HEK293 (cell line): ENCODE results near the gene SLC25A19.

Experiments
- CTCF ChIA-PET: fragments of 350-600 bp; formaldehyde crosslinking; extraction: SDS; loops from one replicate; lab custom pipeline; 2021; ENCODE audit warnings: antibody characterized with exemption; lab: Yijun Ruan, JAX
- POLR2A ChIA-PET: fragments of 300-600 bp; formaldehyde crosslinking; extraction: SDS; loops from one replicate; lab custom pipeline; 2020; ENCODE audit warnings: antibody characterized with exemption, inconsistent platforms; lab: Yijun Ruan, JAX
- H3K27ac ChIP-seq: fragments of 200-500 bp; sonication (Bioruptor generic); 2 replicates; pipeline ENCODE4 v1.5.1; 2014; ENCODE audit warnings: low read depth, low read length, control low read depth, inconsistent platforms; ENCODE audit errors: extremely low read depth
- H3K36me3 ChIP-seq, 2 experiments: fragments of 200-500 bp in 1 of 2; sonication (Bioruptor generic) in 1 of 2; 1 replicate in 1 of 2; 2 replicates in 1 of 2; pipeline ENCODE4 v1.5.1; 2014 to 2017; ENCODE audit warnings: inconsistent platforms in 2 of 2, low read length in 2 of 2; ENCODE audit not compliant: control insufficient read depth in 2 of 2, insufficient read depth in 1 of 2
- H3K4me1 ChIP-seq: fragments of 200-500 bp; sonication (Bioruptor generic); 2 replicates; pipeline ENCODE4 v1.5.1; 2014; ENCODE audit warnings: mild to moderate bottlenecking, low read length, inconsistent platforms; ENCODE audit not compliant: control insufficient read depth, insufficient read depth
- H3K4me3 ChIP-seq: 2 replicates; pipeline ENCODE4 v1.5.1; 2011; ENCODE audit warnings: low read depth, mild to moderate bottlenecking, control low read depth, low read length, moderate library complexity
- H3K9me3 ChIP-seq: fragments of 200-500 bp; sonication (Bioruptor generic); 2 replicates; pipeline ENCODE4 v1.5.1; 2014; ENCODE audit warnings: low read depth, low read length, inconsistent platforms; ENCODE audit not compliant: control insufficient read depth, insufficient read depth
- BCL6B ChIP-seq: fragments of 450-650 bp; formaldehyde crosslinking; IDR thresholded peaks from 2 replicates; pipeline ENCODE4 v1.5.1; 2017; ENCODE audit warnings: missing biosample characterization, missing genetic modification characterization
- GLIS2 ChIP-seq: fragments of 450-650 bp; formaldehyde crosslinking; IDR thresholded peaks from 2 replicates; pipeline ENCODE4 v1.5.1; 2016; ENCODE audit warnings: missing biosample characterization, missing genetic modification characterization
- PRDM4 ChIP-seq: fragments of 450-650 bp; formaldehyde crosslinking; IDR thresholded peaks from 2 replicates; pipeline ENCODE4 v1.5.1; 2017; ENCODE audit warnings: missing biosample characterization, missing genetic modification characterization
- REPIN1 ChIP-seq: fragments of 450-650 bp; formaldehyde crosslinking; IDR thresholded peaks from 2 replicates; pipeline ENCODE4 v1.5.1; 2017; ENCODE audit warnings: missing biosample characterization, missing genetic modification characterization, low read depth
- SCRT1 ChIP-seq: fragments of 450-650 bp; formaldehyde crosslinking; IDR thresholded peaks from 2 replicates; pipeline ENCODE4 v1.5.1; 2016; ENCODE audit warnings: missing biosample characterization, missing genetic modification characterization, borderline replicate concordance
- SCRT2 ChIP-seq: fragments of 450-650 bp; formaldehyde crosslinking; IDR thresholded peaks from 2 replicates; pipeline ENCODE4 v1.5.1; 2016; ENCODE audit warnings: missing biosample characterization, missing genetic modification characterization
- ZBTB49 ChIP-seq: fragments of 450-650 bp; formaldehyde crosslinking; IDR thresholded peaks from 2 replicates; pipeline ENCODE4 v1.5.1; 2016; ENCODE audit warnings: missing biosample characterization, missing genetic modification characterization, low read depth
- ZNF211 ChIP-seq: fragments of 450-650 bp; formaldehyde crosslinking; IDR thresholded peaks from 2 replicates; pipeline ENCODE4 v1.5.1; 2016; ENCODE audit warnings: low read depth, missing biosample characterization, missing genetic modification characterization
- ZNF292 ChIP-seq: fragments of 450-650 bp; formaldehyde crosslinking; IDR thresholded peaks from 2 replicates; pipeline ENCODE4 v1.5.1; 2016; ENCODE audit warnings: low read depth, missing biosample characterization, missing genetic modification characterization, borderline replicate concordance
- ZNF335 ChIP-seq: fragments of 450-650 bp; formaldehyde crosslinking; conservative IDR thresholded peaks from 2 replicates; pipeline ENCODE4 v1.5.1; 2016; ENCODE audit warnings: missing biosample characterization, missing genetic modification characterization
- ZNF548 ChIP-seq: fragments of 450-650 bp; formaldehyde crosslinking; IDR thresholded peaks from 2 replicates; pipeline ENCODE4 v1.5.1; 2016; ENCODE audit warnings: missing biosample characterization, missing genetic modification characterization
- TF ChIP-seq, protein P1 (sequence below): fragments of 450-650 bp; formaldehyde crosslinking; conservative IDR thresholded peaks from 2 replicates; pipeline ENCODE4 v1.5.1; 2016; ENCODE audit warnings: low read depth, missing biosample characterization, missing genetic modification characterization

SLC25A19 gene

DNA sequence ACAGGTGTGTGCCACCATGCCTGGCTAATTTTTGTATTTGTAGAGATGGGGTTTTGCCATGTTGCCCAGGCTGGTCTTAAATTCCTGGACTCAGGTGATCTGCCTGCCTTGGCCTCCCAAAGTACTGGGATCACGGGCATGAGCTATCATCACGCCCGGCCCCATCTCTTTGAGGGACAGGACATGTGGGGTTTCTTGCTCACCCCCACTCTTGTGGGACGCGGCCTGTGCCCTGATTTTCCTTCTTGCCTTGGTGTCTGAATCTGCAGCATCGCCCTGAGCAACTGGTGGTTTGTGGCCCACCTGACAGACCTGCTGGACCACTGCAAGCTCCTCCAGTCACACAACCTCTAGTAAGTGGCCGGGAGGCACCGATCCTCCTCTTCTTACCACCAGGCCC, 58.2 kb downstream of the SLC25A19 start:
- TF ChIP-seq ZNF211 (tag by site-specific recombination) (no peak), GLIS2 (tag by site-specific recombination) (no peak), ZBTB49 (no peak), SCRT1 (tag by site-specific recombination) (peak; percentile 49; the same call in 1 of the 2 replicates), SCRT2 (tag by site-specific recombination) (peak; percentile 86)
- TF ChIP-seq, protein P1, sequence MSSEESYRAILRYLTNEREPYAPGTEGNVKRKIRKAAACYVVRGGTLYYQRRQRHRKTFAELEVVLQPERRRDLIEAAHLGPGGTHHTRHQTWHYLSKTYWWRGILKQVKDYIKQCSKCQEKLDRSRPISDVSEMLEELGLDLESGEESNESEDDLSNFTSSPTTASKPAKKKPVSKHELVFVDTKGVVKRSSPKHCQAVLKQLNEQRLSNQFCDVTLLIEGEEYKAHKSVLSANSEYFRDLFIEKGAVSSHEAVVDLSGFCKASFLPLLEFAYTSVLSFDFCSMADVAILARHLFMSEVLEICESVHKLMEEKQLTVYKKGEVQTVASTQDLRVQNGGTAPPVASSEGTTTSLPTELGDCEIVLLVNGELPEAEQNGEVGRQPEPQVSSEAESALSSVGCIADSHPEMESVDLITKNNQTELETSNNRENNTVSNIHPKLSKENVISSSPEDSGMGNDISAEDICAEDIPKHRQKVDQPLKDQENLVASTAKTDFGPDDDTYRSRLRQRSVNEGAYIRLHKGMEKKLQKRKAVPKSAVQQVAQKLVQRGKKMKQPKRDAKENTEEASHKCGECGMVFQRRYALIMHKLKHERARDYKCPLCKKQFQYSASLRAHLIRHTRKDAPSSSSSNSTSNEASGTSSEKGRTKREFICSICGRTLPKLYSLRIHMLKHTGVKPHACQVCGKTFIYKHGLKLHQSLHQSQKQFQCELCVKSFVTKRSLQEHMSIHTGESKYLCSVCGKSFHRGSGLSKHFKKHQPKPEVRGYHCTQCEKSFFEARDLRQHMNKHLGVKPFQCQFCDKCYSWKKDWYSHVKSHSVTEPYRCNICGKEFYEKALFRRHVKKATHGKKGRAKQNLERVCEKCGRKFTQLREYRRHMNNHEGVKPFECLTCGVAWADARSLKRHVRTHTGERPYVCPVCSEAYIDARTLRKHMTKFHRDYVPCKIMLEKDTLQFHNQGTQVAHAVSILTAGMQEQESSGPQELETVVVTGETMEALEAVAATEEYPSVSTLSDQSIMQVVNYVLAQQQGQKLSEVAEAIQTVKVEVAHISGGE (tag by site-specific recombination) = no peak
- no peaks in the 10 kb centered on the region for H3K4me1 ChIP-seq
- H3K9me3 ChIP-seq = no peaks in the 10 kb centered on the region
- no peak overlapping the region for H3K4me3 ChIP-seq
- no peak overlapping the region for H3K27ac ChIP-seq
- POLR2A ChIA-PET = interaction anchor here (0.5 to 1.9 kb wide), 2 partner anchors 11 to 175 kb away, joined by 3 to 5 read pairs; partner anchors contain the start of gene GRB2
- CTCF ChIA-PET = interaction anchor here (0.6 to 5.7 kb wide), 5 partner anchors 9 to 273 kb away, joined by 3 to 54 read pairs (median 4); no protein-coding TSS in a partner anchor
- H3K36me3 ChIP-seq = peaks cover 70 to 92% of the 10 kb centered on the region in 2 experiments

DNA sequence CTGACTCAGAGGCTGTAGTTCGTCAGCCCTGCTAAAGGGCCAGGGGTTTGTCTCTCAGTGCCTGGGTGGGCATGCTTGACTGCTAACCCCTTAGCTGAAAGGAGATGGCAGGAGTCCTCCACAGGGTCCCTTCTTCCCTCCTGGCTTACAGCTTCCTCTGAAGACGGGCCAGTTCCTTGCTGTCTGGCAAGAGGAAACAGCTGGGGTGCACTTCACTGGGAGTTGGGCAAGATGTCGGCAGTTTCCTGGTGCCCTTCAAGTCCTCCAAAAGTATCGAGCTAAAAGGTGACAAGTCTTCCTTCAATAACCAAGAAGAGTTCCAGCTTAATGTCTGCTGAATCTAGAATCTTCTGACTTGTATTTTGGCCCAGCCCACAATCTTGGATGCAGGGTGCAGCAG, 60.4 kb downstream of the SLC25A19 start:
- Histone ChIP-seq H3K9me3 (no peaks in the 10 kb centered on the region), H3K27ac (peak overlapping the region; percentile 9; the same call in 1 of the 2 replicates), H3K4me1 (no peaks in the 10 kb centered on the region)
- CTCF ChIA-PET = interaction anchor here (1.8 to 5.7 kb wide), 3 partner anchors 11 to 183 kb away, joined by 5 to 54 read pairs (median 6); no protein-coding TSS in a partner anchor
- POLR2A ChIA-PET = interaction anchor here (0.9 to 2.8 kb wide), 5 partner anchors 8 to 119 kb away, joined by 3 to 16 read pairs (median 3); partner anchors contain the start of gene ARMC7
- TF ChIP-seq ZNF292 (tag by site-specific recombination) (no peak), REPIN1 (tag by site-specific recombination) (no peak), ZNF548 (no peak), BCL6B (tag by site-specific recombination) (no peak), ZNF335 (tag by site-specific recombination) (no peak), PRDM4 (tag by site-specific recombination) (0 out of 2 replicates have a peak, but pooled peaks have one; percentile 36)
- TF ChIP-seq, all 188 proteins: peak for 1
- Histone ChIP-seq H3K36me3 (peaks cover 64 to 92% of the 10 kb centered on the region in 2 experiments), H3K4me3 (no peak overlapping the region)
